Neutrophil (primary cell): Measurements from ENCODE around the gene SELENOI.
"Not testable (repeated sequence)": the region's sequence is repeated elsewhere in the genome, so short reads cannot be mapped to it uniquely, and the experiment has no call there.

Experiments used
- H3K27ac ChIP-seq: fragments of 200-600 bp; sonication (generic); 2 replicates; pipeline ENCODE4 v1.5.1; 2016; ENCODE audit warnings: mild to moderate bottlenecking, moderate library complexity
- H3K27me3 ChIP-seq: fragments of 200-600 bp; sonication (generic); 2 replicates; pipeline ENCODE4 v1.6.0; 2016; ENCODE audit warnings: mild to moderate bottlenecking
- H3K36me3 ChIP-seq: fragments of 200-600 bp; sonication (generic); 2 replicates; pipeline ENCODE4 v1.5.1; 2017
- H3K4me1 ChIP-seq, 2 experiments: fragments of 200-600 bp in 1 of 2; sonication (generic) in 1 of 2; 1 replicate in 1 of 2; 2 replicates in 1 of 2; pipeline versions ENCODE4 v1.5.1 to v1.6.1; 2013 to 2016; ENCODE audit warnings: low read depth in 1 of 2, low read length in 1 of 2, mild to moderate bottlenecking in 1 of 2, moderate library complexity in 1 of 2; ENCODE audit not compliant: control insufficient read depth in 1 of 2, insufficient read depth in 1 of 2
- H3K4me3 ChIP-seq, 2 experiments: fragments of 200-600 bp in 1 of 2; sonication (generic) in 1 of 2; 1 replicate in 1 of 2; 2 replicates in 1 of 2; pipeline ENCODE4 v1.5.1; 2013 to 2016; ENCODE audit warnings: low read depth in 1 of 2, low read length in 1 of 2, mild to moderate bottlenecking in 1 of 2, moderate library complexity in 1 of 2
- H3K9me3 ChIP-seq: fragments of 200-600 bp; sonication (generic); 2 replicates; pipeline ENCODE4 v1.5.1; 2016
- CTCF ChIP-seq: fragments of 200-600 bp; sonication (generic); IDR thresholded peaks from 2 replicates; pipeline ENCODE4 v1.5.1; 2016; ENCODE audit warnings: antibody characterized with exemption

Gene SELENOI

GRCh38 chr2:26363958-26364357 is 18.0 kb downstream of the SELENOI start:
- Histone ChIP-seq H3K36me3 (peaks cover 10% of the 10 kb centered on the region), H3K9me3 (no peaks in the 10 kb centered on the region), H3K27ac (no peak overlapping the region), H3K4me3 (no peak overlapping the region), H3K4me1 (no peaks in the 10 kb centered on the region), H3K27me3 (no peaks in the 10 kb centered on the region)
- TF ChIP-seq CTCF: no peak

DNA sequence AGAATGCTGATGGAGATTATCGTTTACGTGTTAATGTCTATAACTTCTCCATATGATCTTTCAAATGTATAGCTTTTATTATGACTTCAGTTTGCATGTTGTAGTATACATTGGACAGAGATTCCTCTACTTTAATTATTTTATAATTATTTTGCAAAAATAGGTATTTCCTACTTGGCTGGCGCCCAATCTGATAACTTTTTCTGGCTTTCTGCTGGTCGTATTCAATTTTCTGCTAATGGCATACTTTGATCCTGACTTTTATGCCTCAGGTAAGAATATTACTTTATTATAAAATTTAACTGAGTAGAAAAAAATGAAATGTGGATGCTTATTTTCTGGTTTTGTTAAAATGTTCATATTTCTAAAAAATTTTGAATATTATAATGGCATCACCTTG is 18.7 kb downstream of the SELENOI start:
- Histone ChIP-seq H3K27ac (no peak overlapping the region), H3K36me3 (peaks cover 10% of the 10 kb centered on the region), H3K27me3 (no peaks in the 10 kb centered on the region), H3K4me1 (no peaks in the 10 kb centered on the region), H3K4me3 (no peak overlapping the region), H3K9me3 (no peaks in the 10 kb centered on the region)
- TF ChIP-seq CTCF: no peak

DNA sequence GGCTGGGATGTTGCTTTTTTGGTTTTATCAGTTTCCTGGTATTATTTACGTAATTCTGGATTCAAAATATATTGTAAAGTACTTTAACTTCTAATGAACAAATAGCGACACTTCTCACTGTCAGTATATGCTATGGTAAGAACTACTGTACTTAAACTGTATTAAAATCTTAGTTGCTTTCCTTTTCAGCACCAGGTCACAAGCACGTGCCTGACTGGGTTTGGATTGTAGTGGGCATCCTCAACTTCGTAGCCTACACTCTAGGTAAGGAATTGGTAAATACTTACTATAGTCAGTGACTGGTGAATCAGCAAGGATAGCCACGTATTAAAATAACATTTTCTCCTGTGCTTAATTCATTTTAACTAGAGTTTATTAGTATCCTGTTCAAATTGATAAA is 21.0 kb downstream of the SELENOI start:
- H3K4me3 ChIP-seq: no peak overlapping the region
- H3K27me3 ChIP-seq: no peaks in the 10 kb centered on the region
- peaks cover 10% of the 10 kb centered on the region for H3K36me3 ChIP-seq

GRCh38 chr2:26369664-26370063 is 23.7 kb downstream of the SELENOI start:
- H3K27ac ChIP-seq, H3K27me3 ChIP-seq, H3K36me3 ChIP-seq, H3K4me3 ChIP-seq, H3K9me3 ChIP-seq, H3K4me1 ChIP-seq: not testable (repeated sequence)

More for the DNA sequence above, 21.0 kb downstream of the SELENOI start:
- TF ChIP-seq CTCF: no peak
- Histone ChIP-seq H3K4me1 (no peaks in the 10 kb centered on the region), H3K9me3 (no peaks in the 10 kb centered on the region), H3K27ac (no peak overlapping the region)

DNA sequence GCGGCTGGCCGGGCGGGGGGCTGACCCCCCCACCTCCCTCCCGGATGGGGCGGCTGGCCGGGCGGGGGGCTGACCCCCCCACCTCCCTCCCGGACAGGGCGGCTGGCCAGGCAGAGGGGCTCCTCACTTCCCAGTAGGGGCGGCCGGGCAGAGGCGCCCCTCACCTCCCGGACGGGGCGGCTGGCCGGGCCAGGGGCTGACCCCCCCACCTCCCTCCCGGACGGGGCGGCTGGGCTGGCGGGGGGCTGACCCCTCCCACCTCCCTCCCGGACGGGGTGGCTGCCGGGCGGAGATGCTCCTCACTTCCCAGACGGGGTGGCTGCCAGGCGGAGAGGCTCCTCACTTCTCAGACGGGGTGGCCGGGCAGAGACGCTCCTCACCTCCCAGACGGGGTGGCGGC is 25.0 kb downstream of the SELENOI start:
- not testable (repeated sequence) for H3K4me1 ChIP-seq, H3K36me3 ChIP-seq, H3K27ac ChIP-seq, H3K4me3 ChIP-seq, H3K9me3 ChIP-seq, H3K27me3 ChIP-seq

GRCh38 chr2:26376799-26377198 is 30.9 kb downstream of the SELENOI start:
- Histone ChIP-seq H3K36me3 (no peaks in the 10 kb centered on the region), H3K27me3 (no peaks in the 10 kb centered on the region), H3K4me1 (no peaks in the 10 kb centered on the region), H3K4me3 (no peak overlapping the region), H3K27ac (no peak overlapping the region), H3K9me3 (no peaks in the 10 kb centered on the region)
- TF ChIP-seq CTCF: no peak

DNA sequence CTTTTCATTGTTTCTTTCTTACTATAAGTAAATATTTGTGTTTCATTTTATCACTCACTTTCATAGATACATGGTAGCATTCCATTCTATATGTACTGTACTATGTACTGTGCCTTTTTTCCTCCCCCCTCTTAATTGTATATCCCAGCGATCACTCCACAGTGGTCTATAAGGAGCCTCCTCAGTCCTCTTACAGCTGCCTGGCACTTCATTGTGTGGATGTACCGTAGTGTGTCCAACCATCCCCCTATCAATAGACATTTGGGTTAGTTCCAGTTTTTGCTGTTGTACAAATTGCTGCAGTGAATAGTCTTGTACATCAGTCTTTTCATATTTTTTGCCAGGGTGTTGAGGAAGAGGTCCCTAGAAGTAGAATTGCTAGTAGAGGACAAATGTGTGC is 34.3 kb downstream of the SELENOI start:
- no peaks in the 10 kb centered on the region for H3K36me3 ChIP-seq
- H3K4me1 ChIP-seq: no peaks in the 10 kb centered on the region
- no peak for TF ChIP-seq CTCF

More for the DNA sequence above, 34.3 kb downstream of the SELENOI start:
- H3K27me3 ChIP-seq: no peaks in the 10 kb centered on the region
- H3K27ac ChIP-seq: no peak overlapping the region
- H3K4me3 ChIP-seq: no peak overlapping the region
- no peaks in the 10 kb centered on the region for H3K9me3 ChIP-seq
